Measurements from ENCODE around the gene FOXP1.

FOXP1 gene

GRCh38 chr3:71129611-71130431 is 453.7 kb downstream of the FOXP1 start:
- H3K4me3 ChIP-seq (ENCODE audit: low read length), result peak overlapping the region; percentile 48
- peak; percentile 8 for DNase-seq (ENCODE audit: low read depth, low spot score)

DNA sequence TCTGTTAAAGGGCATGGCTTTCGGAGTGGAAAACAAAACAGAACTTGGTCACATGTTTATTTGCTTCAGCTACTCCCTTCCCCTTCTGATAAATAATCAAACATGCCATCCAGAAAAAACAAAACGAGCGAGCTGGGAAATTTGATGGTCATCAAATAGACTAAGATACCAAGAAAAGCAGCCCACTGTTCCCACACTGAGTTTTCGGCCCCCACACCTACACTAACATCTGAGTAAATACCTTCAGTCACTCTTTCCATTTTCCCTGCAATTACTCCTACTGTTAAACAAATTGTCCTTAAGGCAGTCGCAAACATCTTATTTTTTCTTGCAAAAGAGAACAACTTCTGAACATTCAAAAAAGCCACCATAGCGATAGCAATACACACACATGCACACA is 454.6 kb downstream of the FOXP1 start:
- no peak for DNase-seq (ENCODE audit: low read depth, low spot score)
- no peak overlapping the region for H3K4me3 ChIP-seq (ENCODE audit: low read length)

GRCh38 chr3:71127844-71128243 is 455.7 kb downstream of the FOXP1 start:
- H3K4me3 ChIP-seq (ENCODE audit: low read length), result no peak overlapping the region
- no peak for DNase-seq (ENCODE audit: low read depth, low spot score)

GRCh38 chr3:71127052-71127831 is 456.3 kb downstream of the FOXP1 start:
- H3K4me3 ChIP-seq (ENCODE audit: low read length), result no peak overlapping the region
- DNase-seq (ENCODE audit: low read depth, low spot score), result no peak

- no peak overlapping the region for H3K4me3 ChIP-seq (ENCODE audit: low read length)
- no peak for DNase-seq (ENCODE audit: low read depth, low spot score)
These were observed 457.8 kb downstream of the FOXP1 start for GRCh38 chr3:71125738-71126137.

GRCh38 chr3:71124048-71124447 is 459.5 kb downstream of the FOXP1 start:
- no peak for DNase-seq (ENCODE audit: low read depth, low spot score)
- no peak overlapping the region for H3K4me3 ChIP-seq (ENCODE audit: low read length)

DNA sequence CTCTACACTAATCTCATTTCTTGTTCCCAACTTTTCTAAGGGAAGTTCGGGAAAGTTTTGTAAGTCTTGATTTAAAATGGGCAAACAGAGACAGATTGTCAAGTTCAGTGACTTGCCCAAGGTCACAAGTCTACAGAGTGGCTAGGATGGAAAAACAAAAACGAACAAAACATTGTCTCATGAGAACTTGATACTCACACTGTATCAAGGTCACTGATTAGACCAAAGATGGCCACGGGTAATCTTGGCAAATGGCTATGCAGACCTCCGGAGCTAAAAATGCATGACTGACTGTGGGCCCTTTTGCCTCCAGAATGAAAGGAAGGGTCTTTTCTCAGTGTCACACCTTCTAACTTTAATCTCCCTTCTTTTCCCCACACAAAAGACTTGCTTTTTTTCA is 460.9 kb downstream of the FOXP1 start:
- no peak for DNase-seq (ENCODE audit: low read depth, low spot score)

GRCh38 chr3:71121429-71122167 is 461.9 kb downstream of the FOXP1 start:
- no peak for DNase-seq (ENCODE audit: low read depth, low spot score)
- H3K4me3 ChIP-seq (ENCODE audit: low read length), result no peak overlapping the region

More for the DNA sequence above, 460.9 kb downstream of the FOXP1 start:
- no peak overlapping the region for H3K4me3 ChIP-seq (ENCODE audit: low read length)

DNA sequence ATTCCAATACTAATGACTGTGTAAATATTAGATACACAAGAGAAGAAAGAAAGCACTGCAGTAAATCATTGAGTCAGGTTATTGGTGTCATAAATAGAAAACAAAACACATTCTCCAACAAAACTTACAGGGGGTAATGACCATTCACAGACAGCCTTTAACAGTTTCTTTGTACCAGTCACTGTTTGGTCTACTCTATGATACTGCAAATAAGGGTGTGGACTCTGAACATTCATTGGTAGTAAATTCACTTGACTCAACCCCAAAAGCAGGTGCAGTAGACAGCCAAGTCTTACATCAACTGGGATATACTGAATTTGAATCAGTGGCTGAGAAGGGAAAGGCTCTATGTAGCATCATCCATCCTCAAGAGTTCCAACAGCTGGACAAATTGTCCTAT is 463.5 kb downstream of the FOXP1 start:
- no peak overlapping the region for H3K4me3 ChIP-seq (ENCODE audit: low read length)
- no peak for DNase-seq (ENCODE audit: low read depth, low spot score)

DNA sequence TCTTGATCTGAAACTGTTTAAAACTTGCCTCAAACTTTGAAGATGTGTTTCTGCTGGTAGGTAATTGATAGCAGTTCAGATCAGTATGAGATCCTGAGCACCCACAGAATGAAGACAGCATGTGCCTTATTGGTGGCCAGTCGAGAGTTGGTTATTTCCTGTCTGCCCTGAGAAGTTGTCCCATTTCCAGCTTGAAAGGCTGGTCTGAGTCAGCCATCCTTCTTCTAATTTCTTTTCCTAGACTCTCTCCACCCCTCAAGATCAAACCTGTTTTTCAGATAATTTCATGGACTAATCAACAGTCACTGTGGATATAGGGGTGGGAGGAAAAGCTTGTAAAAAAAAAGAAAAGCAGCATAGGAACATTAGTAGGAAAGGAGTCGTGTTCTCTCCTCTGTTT is 464.4 kb downstream of the FOXP1 start:
- no peak for DNase-seq (ENCODE audit: low read depth, low spot score)
- no peak overlapping the region for H3K4me3 ChIP-seq (ENCODE audit: low read length)

GRCh38 chr3:71118436-71118835 is 465.1 kb downstream of the FOXP1 start:
- H3K4me3 ChIP-seq (ENCODE audit: low read length), result no peak overlapping the region
- no peak for DNase-seq (ENCODE audit: low read depth, low spot score)

DNA sequence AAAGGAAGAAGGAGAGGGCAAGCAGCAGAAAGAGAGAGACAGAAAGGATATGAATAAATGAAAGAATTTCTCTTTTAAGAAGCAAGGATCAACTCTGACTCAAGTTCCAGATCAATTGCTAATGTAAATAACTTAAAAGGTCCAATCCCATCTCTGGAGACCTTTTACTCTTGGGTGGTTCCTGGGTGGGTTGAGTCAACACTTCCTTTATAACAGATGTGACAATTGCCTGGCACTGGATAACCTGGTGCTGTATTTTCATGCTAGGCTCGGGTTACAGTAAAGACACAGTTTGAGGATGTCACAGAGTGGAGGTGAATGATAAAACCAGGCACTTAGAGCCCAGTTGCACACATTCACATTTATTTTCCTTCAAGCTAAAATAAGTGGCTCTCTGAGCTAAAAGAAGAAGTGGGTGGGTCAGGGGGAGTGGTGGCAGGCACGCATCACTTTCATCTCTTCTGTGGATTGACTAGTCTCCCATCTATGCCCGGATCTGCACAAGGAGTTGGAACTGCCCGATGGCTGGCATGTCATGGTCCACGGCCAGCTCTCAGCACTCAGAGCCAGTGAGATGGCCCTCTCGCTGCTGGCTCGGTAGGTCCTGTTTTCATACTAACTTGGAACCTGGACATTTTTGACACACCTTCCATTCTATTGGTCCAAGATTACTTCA is 465.8 kb downstream of the FOXP1 start:
- DNase-seq (ENCODE audit: low read depth, low spot score), result no peak

GRCh38 chr3:71114610-71115009 is 468.9 kb downstream of the FOXP1 start:
- H3K4me3 ChIP-seq (ENCODE audit: low read length), result no peak overlapping the region
- DNase-seq (ENCODE audit: low read depth, low spot score), result no peak

More for the DNA sequence above, 465.8 kb downstream of the FOXP1 start:
- no peak overlapping the region for H3K4me3 ChIP-seq (ENCODE audit: low read length)

DNA sequence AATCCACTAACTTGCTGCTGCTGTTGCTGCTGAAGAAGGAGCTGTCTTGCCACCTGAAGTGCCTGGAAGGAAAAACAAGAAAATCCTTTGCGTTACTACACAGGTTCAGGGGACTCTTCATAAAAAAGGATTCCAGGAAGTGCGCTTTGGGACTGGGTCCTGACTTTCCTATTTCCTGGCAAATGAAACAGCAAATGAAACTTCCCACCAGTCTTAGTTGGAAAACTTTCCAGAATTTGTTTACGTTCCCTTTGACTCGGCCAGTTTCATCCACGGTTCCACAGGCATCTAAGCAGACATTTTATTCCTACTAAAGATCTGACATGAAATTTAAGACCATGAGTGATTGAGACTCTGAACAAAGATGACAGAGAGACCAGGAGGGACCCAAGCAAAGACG is 471.0 kb downstream of the FOXP1 start:
- DNase-seq (ENCODE audit: low read depth, low spot score), result no peak
- H3K4me3 ChIP-seq (ENCODE audit: low read length), result no peak overlapping the region

DNA sequence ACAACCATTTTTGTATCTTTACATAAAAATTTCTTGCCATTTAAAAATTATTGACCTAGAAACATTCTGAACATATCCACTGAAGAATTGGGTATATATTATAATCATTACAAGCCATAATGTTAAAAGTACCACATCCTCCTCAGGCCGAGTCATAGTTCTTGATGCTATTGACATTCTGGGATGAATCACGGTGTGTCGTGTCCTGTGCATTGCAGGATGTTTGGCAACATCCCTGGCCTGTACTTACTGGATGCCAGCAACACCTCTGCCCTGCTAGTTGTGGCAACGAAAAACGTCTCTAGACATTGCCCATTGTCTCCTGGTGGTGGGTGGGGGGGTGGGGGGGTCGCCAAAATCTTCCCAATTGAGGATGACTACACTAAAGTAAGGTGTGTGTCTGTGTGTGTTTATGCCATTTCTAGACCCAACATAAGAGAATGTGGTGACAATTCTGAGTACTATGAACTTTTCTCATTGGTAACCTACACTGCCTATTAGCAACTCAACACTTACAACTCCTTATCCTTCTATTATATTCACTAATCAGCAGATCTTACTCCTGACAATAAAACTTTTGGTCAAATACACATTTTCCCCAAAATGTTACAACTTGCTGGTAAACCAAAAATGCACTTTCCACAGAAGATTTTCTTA is 471.6 kb downstream of the FOXP1 start:
- no peak for DNase-seq (ENCODE audit: low read depth, low spot score)

DNA sequence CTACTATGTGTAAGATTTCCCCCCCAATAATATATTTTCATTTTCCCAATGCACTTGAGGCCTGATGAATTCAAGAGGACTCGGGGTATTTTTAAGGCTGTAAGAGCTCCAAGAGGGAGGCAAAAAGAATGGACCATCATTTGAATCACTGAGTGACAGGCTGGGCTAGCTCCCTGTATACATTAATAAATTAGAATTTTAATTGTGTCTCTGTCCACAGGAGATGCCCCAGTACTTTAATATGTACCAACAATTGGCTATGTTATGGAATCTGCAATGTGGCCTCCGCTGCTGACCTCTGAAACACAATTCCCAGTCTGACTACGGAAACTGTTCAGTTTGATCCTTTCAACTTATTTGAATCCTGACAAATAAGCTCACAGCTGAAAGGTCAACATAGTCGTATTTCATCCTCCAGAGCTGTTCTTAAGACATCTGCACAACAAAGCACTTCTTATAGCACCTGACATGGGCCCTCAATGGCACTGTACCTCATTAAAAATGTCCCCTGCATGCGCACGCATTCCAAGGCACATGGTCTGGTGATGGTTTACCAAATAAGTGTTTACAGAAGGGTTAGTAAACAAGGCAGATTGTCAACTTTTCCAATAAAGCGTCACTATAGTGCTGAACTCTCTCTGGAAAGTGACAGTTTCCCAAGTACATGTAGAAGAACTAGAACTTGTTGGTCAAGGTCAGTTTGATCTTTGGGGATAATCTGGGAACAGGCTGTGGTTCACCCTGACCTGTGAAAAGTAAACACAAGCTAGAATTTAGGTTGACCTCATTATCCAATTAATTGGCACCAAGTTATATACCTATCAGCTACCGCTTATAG is 472.9 kb downstream of the FOXP1 start:
- H3K4me3 ChIP-seq (ENCODE audit: low read length), result no peak overlapping the region
- DNase-seq (ENCODE audit: low read depth, low spot score), result no peak

More for the DNA sequence above, 471.6 kb downstream of the FOXP1 start:
- no peak overlapping the region for H3K4me3 ChIP-seq (ENCODE audit: low read length)

DNA sequence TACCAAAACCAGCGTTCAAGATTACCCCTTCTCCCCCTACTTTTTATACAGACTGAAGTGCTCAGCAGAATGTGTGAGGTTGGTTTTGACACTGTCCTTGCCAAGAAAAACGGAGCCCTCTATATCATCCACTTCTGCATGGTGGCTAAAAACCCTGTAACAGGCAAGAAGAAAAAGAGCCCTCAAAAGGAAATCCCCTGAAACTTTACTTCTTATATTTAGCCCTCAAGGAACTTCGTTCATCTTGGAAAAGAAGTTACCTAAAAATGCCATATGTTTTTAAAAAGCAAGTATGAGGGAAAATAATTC is 473.6 kb downstream of the FOXP1 start:
- no peak overlapping the region for H3K4me3 ChIP-seq (ENCODE audit: low read length)
- no peak for DNase-seq (ENCODE audit: low read depth, low spot score)

Data from Jurkat, Clone E6-1 (cell line).